Tibial nerve (tissue), 4 donors: Measurements from ENCODE around the gene BTBD7.

ENCODE experiments used
- EP300 ChIP-seq, 2 donors: sonication (generic); formaldehyde crosslinking; IDR thresholded peaks; one replicate each; pipeline ENCODE4 v1.6.1; 2017; ENCODE audit warnings: antibody characterized with exemption in 2 of 2, mild to moderate bottlenecking in 1 of 2
- POLR2A ChIP-seq, 2 donors: fragments of 450-650 bp; IDR thresholded peaks; one replicate each; pipeline ENCODE4 v1.6.1; 2017; ENCODE audit warnings: antibody characterized with exemption in 2 of 2, mild to moderate bottlenecking in 2 of 2, moderate library complexity in 2 of 2
- TF ChIP-seq, protein P1 (sequence below), 5 experiments: fragments of 200-600 bp in 3 of 5; fragments of 450-650 bp in 2 of 5; sonication (generic) in 3 of 5; IDR thresholded peaks; one replicate each; pipeline ENCODE4 v1.5.1; 2016 to 2019; ENCODE audit warnings: antibody characterized with exemption in 5 of 5, mild to moderate bottlenecking in 3 of 5, moderate library complexity in 2 of 5

DNA sequence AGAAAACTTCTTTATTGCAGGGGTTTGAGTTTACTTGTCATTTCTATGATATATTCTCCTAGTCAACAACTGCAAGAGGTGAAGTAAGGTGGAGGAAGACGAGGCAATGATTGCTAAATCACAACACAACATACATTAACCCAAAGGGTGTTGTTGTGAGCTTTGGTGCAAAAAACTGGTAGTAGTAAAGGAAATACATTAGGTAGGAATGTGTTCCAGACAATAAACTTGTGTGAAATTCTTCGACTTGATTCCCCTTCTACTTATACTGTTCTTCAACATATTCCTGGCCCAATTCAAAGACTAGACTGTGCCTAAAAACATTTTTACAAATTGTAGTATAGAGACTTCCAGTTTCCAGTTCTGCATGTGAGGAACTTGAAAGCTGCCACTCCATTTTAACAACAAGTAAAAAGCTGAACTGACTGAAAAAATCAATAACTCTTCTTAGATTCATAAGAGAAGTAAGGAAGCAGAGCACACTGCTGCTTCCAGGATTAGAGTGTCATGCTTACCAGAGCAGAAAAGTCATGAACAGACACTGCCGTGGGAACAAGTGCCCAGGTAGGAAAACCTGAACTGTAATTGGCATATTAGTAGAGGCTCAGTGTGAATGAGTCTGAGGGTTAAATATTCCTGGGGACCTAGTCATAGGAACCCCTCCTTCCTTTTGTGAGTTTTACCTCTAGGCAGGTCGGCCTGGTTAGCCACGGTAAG, 36.3 kb upstream of the BTBD7 start:
- TF ChIP-seq, protein P1, sequence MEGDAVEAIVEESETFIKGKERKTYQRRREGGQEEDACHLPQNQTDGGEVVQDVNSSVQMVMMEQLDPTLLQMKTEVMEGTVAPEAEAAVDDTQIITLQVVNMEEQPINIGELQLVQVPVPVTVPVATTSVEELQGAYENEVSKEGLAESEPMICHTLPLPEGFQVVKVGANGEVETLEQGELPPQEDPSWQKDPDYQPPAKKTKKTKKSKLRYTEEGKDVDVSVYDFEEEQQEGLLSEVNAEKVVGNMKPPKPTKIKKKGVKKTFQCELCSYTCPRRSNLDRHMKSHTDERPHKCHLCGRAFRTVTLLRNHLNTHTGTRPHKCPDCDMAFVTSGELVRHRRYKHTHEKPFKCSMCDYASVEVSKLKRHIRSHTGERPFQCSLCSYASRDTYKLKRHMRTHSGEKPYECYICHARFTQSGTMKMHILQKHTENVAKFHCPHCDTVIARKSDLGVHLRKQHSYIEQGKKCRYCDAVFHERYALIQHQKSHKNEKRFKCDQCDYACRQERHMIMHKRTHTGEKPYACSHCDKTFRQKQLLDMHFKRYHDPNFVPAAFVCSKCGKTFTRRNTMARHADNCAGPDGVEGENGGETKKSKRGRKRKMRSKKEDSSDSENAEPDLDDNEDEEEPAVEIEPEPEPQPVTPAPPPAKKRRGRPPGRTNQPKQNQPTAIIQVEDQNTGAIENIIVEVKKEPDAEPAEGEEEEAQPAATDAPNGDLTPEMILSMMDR (IDR thresholded peaks at IDR 0.05), result no peak
- TF ChIP-seq POLR2A (IDR thresholded peaks at IDR 0.05), result no peak
- TF ChIP-seq EP300 (IDR thresholded peaks at IDR 0.05), result no peak
